ENCODE measurements around the gene NUMA1. TPM values are rescaled to one million over a fixed set of nuclear protein-coding genes. Genes with fewer than 3 reads are reported as not detected.

Gene NUMA1
- total RNA-seq, 2 experiments from 2014 or later = 148 to 159 TPM

GRCh38 chr11:72079819-72080325 is 470 bp downstream of the NUMA1 start:
- H4K20me1 ChIP-seq (ENCODE audit: insufficient read depth, low read length) = peaks cover 4% of the 10 kb centered on the region; the same call in 1 of the 2 replicates
- ChIA-PET POLR2A (interaction anchor here (0.7 to 2.4 kb wide), 2 partner anchors 20 to 37 kb away, joined by 6 to 9 read pairs; no protein-coding TSS in a partner anchor), CTCF (ENCODE audit: unreplicated experiment) (no interaction called here)
- H3K36me3 ChIP-seq (ENCODE audit: insufficient read depth, low read length) = peaks cover 21% of the 10 kb centered on the region
- peak overlapping the region; percentile 98 for H3K4me3 ChIP-seq (ENCODE audit: low read depth, low read length, poor library complexity, severe bottlenecking)
- H3K27ac ChIP-seq (ENCODE audit: low read depth, low read length, poor library complexity, severe bottlenecking) = peak overlapping the region; percentile 62
- no peaks in the 10 kb centered on the region for H3K9me3 ChIP-seq (ENCODE audit: low read length)
- no peaks in the 10 kb centered on the region for H3K9me2 ChIP-seq (ENCODE audit: insufficient read depth, low read length)
- peaks cover 45% of the 10 kb centered on the region for H3K4me1 ChIP-seq (ENCODE audit: insufficient read depth, low read length, poor library complexity, severe bottlenecking)
- H3K79me2 ChIP-seq (ENCODE audit: insufficient read depth, low read depth, low read length) = peaks cover 52% of the 10 kb centered on the region
- TF ChIP-seq EZH2phosphoT487 (IDR thresholded peaks at IDR 0.05; ENCODE audit: borderline replicate concordance, low read depth, low read length) (no peak), CTCF (conservative IDR thresholded peaks at IDR 0.05; ENCODE audit: low read length) (no peak)
- H2AFZ ChIP-seq (ENCODE audit: low read length) = peak overlapping the region; percentile 44; the same call in 1 of the 2 replicates
- BruUV-seq (replicated peaks) = no TSS peak
- intact Hi-C loops (cut with micrococcal nuclease; ENCODE audit: unreplicated experiment) = loop anchor here (1.0 kb wide), 2 partner anchors 23 to 42 kb away; partner anchors contain the start of gene LAMTOR1
- DNase-seq (ENCODE audit: low spot score) = peak; percentile 14
- peak overlapping the region; percentile 70 for H3K4me2 ChIP-seq (ENCODE audit: low read length)

- H3K9me3 ChIP-seq (ENCODE audit: low read length) = no peaks in the 10 kb centered on the region
- peaks cover 45% of the 10 kb centered on the region for H3K4me1 ChIP-seq (ENCODE audit: insufficient read depth, low read length, poor library complexity, severe bottlenecking)
- BruUV-seq (replicated peaks) = TSS peak; percentile 62
- H2AFZ ChIP-seq (ENCODE audit: low read length) = no peak overlapping the region
- peaks cover 23% of the 10 kb centered on the region for H3K36me3 ChIP-seq (ENCODE audit: insufficient read depth, low read length)
- no peaks in the 10 kb centered on the region for H3K9me2 ChIP-seq (ENCODE audit: insufficient read depth, low read length)
- intact Hi-C loops (cut with micrococcal nuclease; ENCODE audit: unreplicated experiment) = no loop called here
- peak overlapping the region; percentile 98 for H3K4me3 ChIP-seq (ENCODE audit: low read depth, low read length, poor library complexity, severe bottlenecking)
- TF ChIP-seq CTCF (conservative IDR thresholded peaks at IDR 0.05; ENCODE audit: low read length) (no peak), EZH2phosphoT487 (IDR thresholded peaks at IDR 0.05; ENCODE audit: borderline replicate concordance, low read depth, low read length) (no peak)
- no peak for DNase-seq (ENCODE audit: low spot score)
- H3K27ac ChIP-seq (ENCODE audit: low read depth, low read length, poor library complexity, severe bottlenecking) = no peak overlapping the region
- ChIA-PET POLR2A (interaction anchor here (0.6 to 2.4 kb wide), 10 partner anchors 8 to 92 kb away, joined by 3 to 9 read pairs (median 4); no protein-coding TSS in a partner anchor), CTCF (ENCODE audit: unreplicated experiment) (interaction anchor here (0.6 to 1.1 kb wide), 3 partner anchors 32 to 68 kb away, joined by 3 to 4 read pairs (median 4); no protein-coding TSS in a partner anchor)
- H3K4me2 ChIP-seq (ENCODE audit: low read length) = peak overlapping the region; percentile 70
- peaks cover 60% of the 10 kb centered on the region for H3K79me2 ChIP-seq (ENCODE audit: insufficient read depth, low read depth, low read length)
- peaks cover 4% of the 10 kb centered on the region; the same call in 1 of the 2 replicates for H4K20me1 ChIP-seq (ENCODE audit: insufficient read depth, low read length)
These were observed 1.9 kb downstream of the NUMA1 start for GRCh38 chr11:72078477-72078876.

GRCh38 chr11:72075756-72076155 is 4.6 kb downstream of the NUMA1 start:
- Histone ChIP-seq H3K9me2 (ENCODE audit: insufficient read depth, low read length) (no peaks in the 10 kb centered on the region), H3K4me2 (ENCODE audit: low read length) (no peak overlapping the region), H3K79me2 (ENCODE audit: insufficient read depth, low read depth, low read length) (peaks cover 85% of the 10 kb centered on the region), H2AFZ (ENCODE audit: low read length) (no peak overlapping the region), H3K9me3 (ENCODE audit: low read length) (no peaks in the 10 kb centered on the region), H4K20me1 (ENCODE audit: insufficient read depth, low read length) (peaks cover 16% of the 10 kb centered on the region), H3K4me1 (ENCODE audit: insufficient read depth, low read length, poor library complexity, severe bottlenecking) (peaks cover 37% of the 10 kb centered on the region), H3K36me3 (ENCODE audit: insufficient read depth, low read length) (peaks cover 28% of the 10 kb centered on the region), H3K27ac (ENCODE audit: low read depth, low read length, poor library complexity, severe bottlenecking) (no peak overlapping the region), H3K4me3 (ENCODE audit: low read depth, low read length, poor library complexity, severe bottlenecking) (no peak overlapping the region)
- ChIA-PET CTCF (ENCODE audit: unreplicated experiment) (no interaction called here), POLR2A (interaction anchor here (0.6 to 0.7 kb wide), 2 partner anchors 9 to 56 kb away, joined by 3 read pairs; no protein-coding TSS in a partner anchor)
- TF ChIP-seq CTCF (conservative IDR thresholded peaks at IDR 0.05; ENCODE audit: low read length) = no peak
- TF ChIP-seq EZH2phosphoT487 (IDR thresholded peaks at IDR 0.05; ENCODE audit: borderline replicate concordance, low read depth, low read length) = no peak
- intact Hi-C loops (cut with micrococcal nuclease; ENCODE audit: unreplicated experiment) = no loop called here
- BruUV-seq (replicated peaks) = no TSS peak
- no peak for DNase-seq (ENCODE audit: low spot score)

All from OCI-LY7 (cell line).